Panc1 (cell line): ENCODE data around the gene TCP10L. TPM values are rescaled to one million over a fixed set of nuclear protein-coding genes. Genes with fewer than 3 reads are reported as not detected.
A peak's percentile ranks its signal among the peaks of the same experiment; 100 is the strongest.

ENCODE experiments used
- ATAC-seq: fragments of 200-7000 bp; cut with Tn5 transposase; 2 replicates; pipeline ENCODE4 v1.9.1; 2020; ENCODE audit warnings: mild to moderate bottlenecking, moderate library complexity
- BruUV-seq: library from RNA; stranded (reverse); fragments of 400-500 nt; replicated peaks from 2 replicates; lab custom pipeline; 2021; lab: Mats Ljungman, UMichigan
- CTCF ChIA-PET: fragments of 300-600 bp; sonication (Branson Sonifier 250); formaldehyde crosslinking; loops from one replicate; lab custom pipeline; 2022; ENCODE audit warnings: antibody characterized with exemption; lab: Charles Lee
- POLR2A ChIA-PET: fragments of 300-600 bp; sonication (Branson Sonifier 250); formaldehyde crosslinking; loops from one replicate; lab custom pipeline; 2022; ENCODE audit warnings: antibody characterized with exemption; lab: Charles Lee
- DNase-seq: peaks from one replicate; pipeline ENCODE4 v3.0.0-alpha.2; 2010; ENCODE audit warnings: low read depth, low spot score
- H3K27ac ChIP-seq: 2 replicates; pipeline ENCODE4 v1.5.1; 2011; ENCODE audit warnings: mild to moderate bottlenecking, low read length, inconsistent platforms
- H3K27me3 ChIP-seq: fragments of 200-500 bp; sonication (Bioruptor generic); 2 replicates; pipeline ENCODE4 v1.6.0; 2014; ENCODE audit warnings: low read length, inconsistent platforms; ENCODE audit not compliant: control insufficient read depth, insufficient read depth
- H3K36me3 ChIP-seq: fragments of 200-500 bp; sonication (Bioruptor generic); 2 replicates; pipeline ENCODE4 v1.5.1; 2014; ENCODE audit warnings: inconsistent platforms, mild to moderate bottlenecking, low read length, moderate library complexity; ENCODE audit not compliant: control insufficient read depth, insufficient read depth
- H3K4me1 ChIP-seq: 2 replicates; pipeline ENCODE4 v1.5.1; 2011; ENCODE audit warnings: inconsistent platforms, mild to moderate bottlenecking, low read length, moderate library complexity; ENCODE audit not compliant: control insufficient read depth, insufficient read depth
- H3K4me3 ChIP-seq, 2 experiments: 2 replicates each; pipeline ENCODE4 v1.5.1; 2011 to 2012; ENCODE audit warnings: low read depth in 2 of 2, low read length in 2 of 2, mild to moderate bottlenecking in 2 of 2, inconsistent platforms in 1 of 2, moderate library complexity in 1 of 2
- H3K9me3 ChIP-seq: fragments of 200-500 bp; sonication (Bioruptor generic); 2 replicates; pipeline ENCODE4 v1.5.1; 2014; ENCODE audit warnings: low read depth, mild to moderate bottlenecking, inconsistent platforms, low read length, moderate library complexity; ENCODE audit not compliant: control insufficient read depth, insufficient read depth
- CTCF ChIP-seq: fragments of 450-650 bp; IDR thresholded peaks from 2 replicates; pipeline ENCODE4 v1.5.1; 2017; ENCODE audit warnings: mild to moderate bottlenecking
- POLR2AphosphoS5 ChIP-seq: IDR thresholded peaks from 2 replicates; pipeline ENCODE4 v1.6.1; 2012; ENCODE audit warnings: mild to moderate bottlenecking, low read depth, low read length, moderate library complexity
- REST ChIP-seq, 2 experiments: IDR thresholded peaks; 2 replicates each; pipeline ENCODE4 v1.6.1; 2011 to 2012; ENCODE audit warnings: low read depth in 2 of 2, control low read depth in 1 of 2, low read length in 1 of 2, mild to moderate bottlenecking in 1 of 2, moderate library complexity in 1 of 2; ENCODE audit not compliant: insufficient read depth in 1 of 2
- SIN3A ChIP-seq: IDR thresholded peaks from 2 replicates; pipeline ENCODE4 v1.6.1; 2012; ENCODE audit warnings: low read depth, mild to moderate bottlenecking, low read length, moderate library complexity, borderline replicate concordance; ENCODE audit not compliant: insufficient read depth
- TCF7L2 ChIP-seq: IDR thresholded peaks from 2 replicates; pipeline ENCODE4 v1.6.1; 2011; ENCODE audit warnings: mild to moderate bottlenecking, low read depth, low read length, inconsistent platforms
- in situ Hi-C: cut with HindIII; loops from 2 replicates; pipeline ENCODE4 v1.10.0; 2016; ENCODE audit warnings: low sequenced_read_pairs, low pct_unique_long_range_greater_than_20kb
- intact Hi-C: fragments of 100-400 bp; cut with micrococcal nuclease; formaldehyde crosslinking; loops from one replicate; pipeline ENCODE4 v1.10.0; 2022; ENCODE audit not compliant: unreplicated experiment
- total RNA-seq: library from RNA; stranded (reverse); gene quantifications from one replicate; pipeline ENCODE4 v1.2.1, GENCODE V29; 2021; ENCODE audit not compliant: unreplicated experiment

TCP10L gene
- total RNA-seq, 1 experiment from 2014 or later = 0.57 TPM

- ChIA-PET CTCF (no interaction called here), POLR2A (no interaction called here)
- peaks cover 3% of the 10 kb centered on the region; the same call in 1 of the 2 replicates for H3K4me1 ChIP-seq
- BruUV-seq = no TSS peak
- ATAC-seq (peak; percentile 45), DNase-seq (no peak)
- no peaks in the 10 kb centered on the region for H3K36me3 ChIP-seq
- no peaks in the 10 kb centered on the region for H3K9me3 ChIP-seq
- in situ Hi-C loops = no loop called here
- H3K27ac ChIP-seq = no peak overlapping the region
- H3K4me3 ChIP-seq = no peak overlapping the region
- intact Hi-C loops = no loop called here
- H3K27me3 ChIP-seq = no peaks in the 10 kb centered on the region
- TF ChIP-seq REST (IDR thresholded peaks at IDR 0.05; ENCODE audit: insufficient read depth in 1 of 2, low read depth in 2 of 2, low read length in 1 of 2) (no peak), POLR2AphosphoS5 (no peak), TCF7L2 (no peak), CTCF (no peak), SIN3A (no peak)
Observed at GRCh38 chr21:32592929-32593502, 7.7 kb upstream of the TCP10L start.

- Histone ChIP-seq H3K27ac (no peak overlapping the region), H3K36me3 (no peaks in the 10 kb centered on the region), H3K4me3 (no peak overlapping the region), H3K9me3 (no peaks in the 10 kb centered on the region), H3K4me1 (no peaks in the 10 kb centered on the region), H3K27me3 (no peaks in the 10 kb centered on the region)
- DNase-seq (no peak), ATAC-seq (no peak)
- CTCF ChIA-PET = no interaction called here
- BruUV-seq = no TSS peak
- intact Hi-C loops = no loop called here
- TF ChIP-seq REST (IDR thresholded peaks at IDR 0.05; ENCODE audit: insufficient read depth in 1 of 2, low read depth in 2 of 2, low read length in 1 of 2) (no peak), CTCF (no peak), SIN3A (no peak), POLR2AphosphoS5 (no peak), TCF7L2 (no peak)
- in situ Hi-C loops = no loop called here
- POLR2A ChIA-PET = no interaction called here
Observed at GRCh38 chr21:32590130-32590529, 4.8 kb upstream of the TCP10L start.
